Measurements from ENCODE around the gene SSU72. TPM values are rescaled to one million over a fixed set of nuclear protein-coding genes. Genes with fewer than 3 reads are reported as not detected.

Gene SSU72
- 10 to 100 TPM; 80.4 to 90.2 TPM for total RNA-seq

DNA sequence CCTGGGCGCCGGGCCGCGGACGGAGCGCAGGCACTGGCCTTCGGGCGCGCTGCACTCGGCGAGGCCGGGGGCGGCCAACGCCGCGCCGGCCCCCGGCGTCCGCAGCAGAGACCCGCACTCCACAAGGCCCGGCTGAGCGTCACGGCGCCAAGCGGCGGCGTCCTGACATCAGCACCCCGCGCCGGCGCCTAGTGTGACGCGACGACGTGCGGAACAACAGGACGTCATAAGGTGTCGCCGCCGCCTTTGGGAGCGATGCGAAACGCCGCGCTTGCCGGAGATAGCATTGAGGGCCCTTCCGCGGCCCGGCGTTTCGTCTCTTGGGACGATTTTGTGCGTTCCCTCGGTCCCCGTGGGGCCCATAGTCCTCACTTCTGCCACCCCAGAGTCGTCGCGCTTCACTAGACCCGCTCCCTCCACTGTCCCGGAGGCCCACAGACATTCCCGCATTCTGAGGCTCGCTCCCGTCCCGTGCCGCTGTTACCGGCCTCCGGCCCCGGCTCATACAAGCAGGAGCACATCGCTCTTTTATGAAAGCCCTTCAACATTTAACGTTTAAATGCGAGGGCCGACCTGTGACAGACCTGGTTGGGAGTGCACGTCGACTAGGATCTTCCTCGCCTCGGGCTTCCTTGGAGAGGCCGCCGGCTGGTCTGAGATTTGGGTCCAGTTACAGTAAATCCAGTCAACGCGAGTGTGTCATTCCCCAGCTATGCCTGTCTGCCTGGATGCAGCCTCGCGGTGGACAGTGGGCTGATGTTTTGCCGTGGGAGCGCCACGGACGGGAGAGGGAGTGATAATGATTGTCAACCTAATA lies at the start of gene SSU72:
Gene SSU72 (minus strand): TSS at position 143 of the 817 bp plus-strand sequence. CDS start 306 bp downstream, outside the sequence.
- Histone ChIP-seq H3K9me3 (no peaks in the 10 kb centered on the region), H3K4me3 (peak within 1 kb of the TSS; percentile 100), H3K27me3 (replicated peaks; ENCODE audit: insufficient read depth) (no peaks in the 10 kb centered on the region), H3K4me1 (ENCODE audit: control insufficient read depth in 1 of 2, low read depth in 2 of 2) (peaks cover 16 to 28% of the 10 kb centered on the region in 2 donors), H3K27ac (peak within 1 kb of the TSS; percentile 99), H3K36me3 (peaks cover 4% of the 10 kb centered on the region)
- ATAC-seq (ENCODE audit: insufficient number of reproducible peaks, low FRiP score, low read depth), result peak; percentile 87
- DNase-seq (ENCODE audit: low spot score), result peak; percentile 73
- TF ChIP-seq, protein P1, sequence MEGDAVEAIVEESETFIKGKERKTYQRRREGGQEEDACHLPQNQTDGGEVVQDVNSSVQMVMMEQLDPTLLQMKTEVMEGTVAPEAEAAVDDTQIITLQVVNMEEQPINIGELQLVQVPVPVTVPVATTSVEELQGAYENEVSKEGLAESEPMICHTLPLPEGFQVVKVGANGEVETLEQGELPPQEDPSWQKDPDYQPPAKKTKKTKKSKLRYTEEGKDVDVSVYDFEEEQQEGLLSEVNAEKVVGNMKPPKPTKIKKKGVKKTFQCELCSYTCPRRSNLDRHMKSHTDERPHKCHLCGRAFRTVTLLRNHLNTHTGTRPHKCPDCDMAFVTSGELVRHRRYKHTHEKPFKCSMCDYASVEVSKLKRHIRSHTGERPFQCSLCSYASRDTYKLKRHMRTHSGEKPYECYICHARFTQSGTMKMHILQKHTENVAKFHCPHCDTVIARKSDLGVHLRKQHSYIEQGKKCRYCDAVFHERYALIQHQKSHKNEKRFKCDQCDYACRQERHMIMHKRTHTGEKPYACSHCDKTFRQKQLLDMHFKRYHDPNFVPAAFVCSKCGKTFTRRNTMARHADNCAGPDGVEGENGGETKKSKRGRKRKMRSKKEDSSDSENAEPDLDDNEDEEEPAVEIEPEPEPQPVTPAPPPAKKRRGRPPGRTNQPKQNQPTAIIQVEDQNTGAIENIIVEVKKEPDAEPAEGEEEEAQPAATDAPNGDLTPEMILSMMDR (IDR thresholded peaks at IDR 0.05), result no peak

DNA sequence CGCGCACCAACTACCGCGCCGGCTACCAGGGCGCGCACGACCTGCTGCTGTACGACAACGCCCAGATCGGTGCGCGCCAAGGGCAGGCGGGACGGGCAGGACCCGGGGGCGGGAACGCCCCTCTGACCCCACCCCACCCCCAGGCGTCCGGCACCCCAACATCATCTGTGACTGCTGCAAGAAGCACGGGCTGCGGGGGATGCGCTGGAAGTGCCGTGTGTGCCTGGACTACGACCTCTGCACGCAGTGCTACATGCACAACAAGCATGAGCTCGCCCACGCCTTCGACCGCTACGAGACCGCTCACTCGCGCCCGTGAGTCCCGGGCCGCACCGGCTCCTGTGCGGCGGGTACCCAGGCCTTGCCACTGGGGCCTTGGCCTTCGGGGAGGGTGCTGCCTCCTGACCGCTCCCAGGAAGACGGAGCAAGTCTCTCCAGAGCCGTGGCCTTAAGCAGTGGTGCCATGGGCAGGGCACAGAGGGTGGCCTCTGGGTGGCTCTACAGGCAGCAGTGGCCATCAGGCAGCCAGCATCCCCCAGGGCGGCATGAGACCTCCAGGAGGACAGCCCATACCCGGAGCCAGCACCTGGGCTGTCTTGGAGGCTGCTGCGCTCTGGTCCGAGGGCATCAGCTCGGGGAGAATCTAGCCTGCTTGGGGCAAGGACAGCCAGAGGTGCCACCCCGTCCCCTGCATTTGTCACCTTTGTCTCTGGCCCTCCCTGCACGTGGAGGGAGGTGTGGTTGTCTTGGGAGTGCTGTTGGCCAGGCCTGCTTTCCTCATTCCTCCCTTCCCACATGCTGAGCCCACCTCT lies 49.2 kb upstream of the SSU72 start:
- ATAC-seq (ENCODE audit: insufficient number of reproducible peaks, low FRiP score, low read depth), result no peak
- H3K4me3 ChIP-seq, result no peak overlapping the region
- peaks cover 3% of the 10 kb centered on the region for H3K36me3 ChIP-seq
- no peaks in the 10 kb centered on the region for H3K4me1 ChIP-seq (ENCODE audit: control insufficient read depth in 1 of 2, low read depth in 2 of 2)
- H3K27ac ChIP-seq, result no peak overlapping the region
- H3K27me3 ChIP-seq (replicated peaks; ENCODE audit: insufficient read depth), result no peaks in the 10 kb centered on the region
- no peaks in the 10 kb centered on the region for H3K9me3 ChIP-seq
- TF ChIP-seq, protein P1 (IDR thresholded peaks at IDR 0.05), result no peak
- no peak for DNase-seq (ENCODE audit: low spot score)

DNA sequence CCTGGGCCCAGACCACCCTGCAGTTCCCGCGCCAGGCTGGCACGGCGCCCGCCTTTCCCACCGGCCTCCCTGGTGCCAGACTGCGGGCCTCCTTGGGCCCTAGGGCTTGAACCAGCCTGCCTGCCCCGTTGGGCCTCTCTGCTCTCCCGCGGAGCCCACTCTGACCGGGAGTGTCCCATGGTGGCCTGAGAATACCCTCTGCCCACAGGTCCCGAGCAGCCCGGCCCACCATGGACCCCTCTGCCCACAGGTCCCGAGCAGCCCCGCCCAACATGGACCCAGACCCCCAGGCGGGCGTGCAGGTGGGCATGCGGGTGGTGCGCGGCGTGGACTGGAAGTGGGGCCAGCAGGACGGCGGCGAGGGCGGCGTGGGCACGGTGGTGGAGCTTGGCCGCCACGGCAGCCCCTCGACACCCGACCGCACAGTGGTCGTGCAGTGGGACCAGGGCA lies 48.5 kb upstream of the SSU72 start:
- H3K27ac ChIP-seq, result no peak overlapping the region
- TF ChIP-seq, protein P1 (IDR thresholded peaks at IDR 0.05), result no peak
- H3K4me3 ChIP-seq, result no peak overlapping the region
- H3K36me3 ChIP-seq, result peaks cover 3% of the 10 kb centered on the region
- DNase-seq (ENCODE audit: low spot score) (no peak), ATAC-seq (ENCODE audit: insufficient number of reproducible peaks, low FRiP score, low read depth) (no peak)
- no peaks in the 10 kb centered on the region for H3K4me1 ChIP-seq (ENCODE audit: control insufficient read depth in 1 of 2, low read depth in 2 of 2)
- no peaks in the 10 kb centered on the region for H3K27me3 ChIP-seq (replicated peaks; ENCODE audit: insufficient read depth)
- H3K9me3 ChIP-seq, result no peaks in the 10 kb centered on the region

DNA sequence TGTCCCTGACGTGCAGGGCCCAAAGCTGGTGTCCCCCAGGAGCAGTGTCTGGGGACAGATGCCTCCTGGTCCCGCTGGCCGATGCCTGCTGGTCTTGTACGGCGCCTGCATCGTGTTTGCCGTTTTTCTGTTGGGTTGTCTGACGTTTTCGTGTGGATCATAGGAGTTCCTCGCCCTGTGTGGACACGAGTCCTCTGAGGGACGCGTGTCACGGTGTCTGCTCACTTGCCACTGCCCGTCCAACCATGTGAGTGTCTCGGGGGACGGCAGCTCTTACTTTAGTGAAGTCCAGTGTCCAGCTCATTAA lies 48.1 kb upstream of the SSU72 start:
- peaks cover 6% of the 10 kb centered on the region for H3K36me3 ChIP-seq
- no peaks in the 10 kb centered on the region for H3K4me1 ChIP-seq (ENCODE audit: control insufficient read depth in 1 of 2, low read depth in 2 of 2)
- TF ChIP-seq, protein P1 (IDR thresholded peaks at IDR 0.05), result no peak

More for the DNA sequence above, 48.1 kb upstream of the SSU72 start:
- Histone ChIP-seq H3K4me3 (no peak overlapping the region), H3K9me3 (no peaks in the 10 kb centered on the region), H3K27ac (no peak overlapping the region), H3K27me3 (replicated peaks; ENCODE audit: insufficient read depth) (no peaks in the 10 kb centered on the region)
- ATAC-seq (ENCODE audit: insufficient number of reproducible peaks, low FRiP score, low read depth) (no peak), DNase-seq (ENCODE audit: low spot score) (no peak)
